Astrocyte of the spinal cord (primary cell): Measurements from ENCODE around the gene SNX10.

ENCODE experiments used
- DNase-seq: peaks from one replicate; pipeline ENCODE4 v3.0.0; 2011; ENCODE audit warnings: low read depth, low spot score
- H3K4me3 ChIP-seq: 2 replicates; pipeline ENCODE4 v1.5.1; 2011; ENCODE audit warnings: low read depth, mild to moderate bottlenecking, low read length, moderate library complexity
- CTCF ChIP-seq: IDR thresholded peaks from 2 replicates; pipeline ENCODE4 v1.5.1; 2012; ENCODE audit warnings: low read depth, mild to moderate bottlenecking, low read length, inconsistent platforms
- in situ Hi-C: cut with HindIII; loops from 2 replicates; pipeline ENCODE4 v1.10.0; 2017; ENCODE audit warnings: low sequenced_read_pairs

The SNX10 gene

GRCh38 chr7:26356229-26356628 is 64.6 kb downstream of the SNX10 start:
- TF ChIP-seq CTCF, result no peak
- H3K4me3 ChIP-seq, result no peak overlapping the region
- DNase-seq, result no peak
- in situ Hi-C loops, result no loop called here

- DNase-seq, result no peak
- in situ Hi-C loops, result no loop called here
- no peak for TF ChIP-seq CTCF
Observed at GRCh38 chr7:26356929-26357798, 65.5 kb downstream of the SNX10 start.

DNA sequence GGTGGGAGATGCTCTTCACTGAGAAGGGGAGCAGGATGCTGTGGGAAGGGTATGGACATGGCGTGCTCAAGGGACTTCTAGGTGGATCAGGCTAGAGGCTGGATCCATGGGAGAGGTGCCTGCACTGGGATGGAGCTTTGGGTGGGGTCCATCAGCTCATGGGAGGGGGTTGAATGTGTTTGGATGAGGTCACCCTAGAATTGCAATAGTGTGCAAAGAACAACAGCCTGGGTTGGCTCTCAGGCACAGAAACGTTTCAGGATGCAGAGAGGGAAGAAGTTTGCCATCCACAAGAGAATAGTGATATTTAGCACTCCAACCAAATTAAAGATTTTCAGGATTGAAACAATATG is 66.1 kb downstream of the SNX10 start:
- no peak for TF ChIP-seq CTCF
- in situ Hi-C loops, result no loop called here
- no peak overlapping the region for H3K4me3 ChIP-seq
- no peak for DNase-seq

More at GRCh38 chr7:26356929-26357798, 65.5 kb downstream of the SNX10 start:
- no peak overlapping the region for H3K4me3 ChIP-seq

DNA sequence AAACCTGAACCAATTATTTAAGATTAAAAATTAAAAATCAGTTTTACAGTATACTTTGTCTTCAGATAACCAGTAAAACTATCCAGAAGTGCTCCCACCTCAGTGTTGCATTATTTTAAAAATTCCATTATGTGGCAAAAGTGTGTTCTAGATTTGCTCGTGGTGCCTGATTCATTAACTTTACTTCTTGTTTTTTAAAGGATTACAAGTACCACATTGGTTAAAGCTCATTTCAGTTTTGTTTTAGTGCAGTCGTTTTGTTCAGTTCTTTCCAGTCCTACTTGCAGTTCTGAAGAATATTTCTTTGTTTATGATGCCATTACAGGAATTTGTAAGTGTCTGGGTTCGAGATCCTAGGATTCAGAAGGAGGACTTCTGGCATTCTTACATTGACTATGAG is 69.0 kb downstream of the SNX10 start:
- no peak for DNase-seq
- H3K4me3 ChIP-seq, result no peak overlapping the region
- in situ Hi-C loops, result no loop called here
- no peak for TF ChIP-seq CTCF

GRCh38 chr7:26361637-26362036 is 70.0 kb downstream of the SNX10 start:
- no peak overlapping the region for H3K4me3 ChIP-seq
- no peak for DNase-seq
- no peak for TF ChIP-seq CTCF
- in situ Hi-C loops, result no loop called here

DNA sequence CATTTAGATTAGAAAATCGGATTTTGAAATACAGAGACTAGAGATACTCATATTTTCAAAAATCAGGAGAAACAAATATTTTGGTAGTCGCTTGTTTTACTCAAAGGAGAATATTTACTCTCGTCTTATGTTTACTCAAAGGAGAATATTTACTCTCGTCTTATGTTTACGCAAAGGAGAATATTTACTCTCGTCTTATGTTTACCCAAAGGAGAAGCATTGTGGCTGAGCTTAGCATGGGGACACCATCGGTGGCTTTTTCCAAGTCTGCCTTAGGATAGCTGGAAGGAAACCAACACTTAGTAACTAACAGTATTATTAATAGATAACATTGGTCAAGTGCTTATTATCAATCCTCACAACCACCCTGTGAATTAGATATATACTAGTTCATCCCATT is 71.8 kb downstream of the SNX10 start:
- in situ Hi-C loops, result no loop called here
- no peak for TF ChIP-seq CTCF

More for the DNA sequence above, 71.8 kb downstream of the SNX10 start:
- no peak for DNase-seq
- H3K4me3 ChIP-seq, result no peak overlapping the region
